ENCODE measurements around the gene SF3B4. TPM values are rescaled to one million over a fixed set of nuclear protein-coding genes. Genes with fewer than 3 reads are reported as not detected.
A peak's percentile ranks its signal among the peaks of the same experiment; 100 is the strongest.

Gene SF3B4
- total RNA-seq, 1 donor from 2014 or later: 74.0 TPM

DNA sequence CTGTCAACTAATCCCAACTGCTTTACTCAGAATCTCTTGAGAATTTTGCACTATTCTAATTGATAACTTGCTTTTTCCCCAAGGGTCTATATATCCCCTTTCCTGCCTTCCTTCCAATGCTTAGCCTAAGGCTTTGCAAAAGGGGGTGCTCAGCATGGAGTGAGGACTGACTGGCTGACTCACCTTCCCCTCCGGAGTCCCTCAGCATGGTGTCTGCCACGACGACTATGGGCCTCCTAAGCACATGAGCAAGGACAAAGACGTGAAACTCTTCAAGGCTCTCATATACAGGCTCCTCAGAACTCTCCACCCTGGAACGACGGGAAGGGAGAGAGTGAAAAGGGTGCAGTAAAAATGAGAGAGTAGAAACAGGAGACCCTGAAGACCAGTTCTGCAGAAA lies 22.3 kb upstream of the SF3B4 start:
- Histone ChIP-seq H4K20me1 (ENCODE audit: insufficient read depth, low read length) (no peaks in the 10 kb centered on the region), H3K4me1 (ENCODE audit: insufficient read depth, low read length) (no peaks in the 10 kb centered on the region), H3K79me2 (ENCODE audit: insufficient read depth, low read length) (no peaks in the 10 kb centered on the region), H3K4me2 (ENCODE audit: low read length) (no peak overlapping the region), H3K9ac (ENCODE audit: low read length) (no peak overlapping the region), H3K27ac (ENCODE audit: low read depth, low read length) (no peak overlapping the region), H3K36me3 (ENCODE audit: insufficient read depth, low read length) (peaks cover 29% of the 10 kb centered on the region), H3K9me3 (ENCODE audit: insufficient read depth, low read depth, low read length) (no peaks in the 10 kb centered on the region), H3K27me3 (ENCODE audit: insufficient read depth, low read length) (no peaks in the 10 kb centered on the region), H3K4me3 (ENCODE audit: insufficient read depth, low read depth, low read length) (no peak overlapping the region), H2AFZ (ENCODE audit: low read depth, low read length) (no peak overlapping the region)
- Mint-ChIP-seq H3K27ac (ENCODE audit: unreplicated experiment) (no peak overlapping the region), H3K27me3 (ENCODE audit: low read depth, unreplicated experiment) (no peaks in the 10 kb centered on the region), H3K9me3 (ENCODE audit: unreplicated experiment) (no peaks in the 10 kb centered on the region), H3K4me1 (ENCODE audit: low read depth, unreplicated experiment) (no peaks in the 10 kb centered on the region), H3K36me3 (ENCODE audit: low read depth, unreplicated experiment) (peaks cover 37% of the 10 kb centered on the region), H3K4me3 (ENCODE audit: unreplicated experiment) (no peak overlapping the region)
- FAIRE-seq (no peak), DNase-seq (ENCODE audit: low read depth) (no peak)
- no peak for TF ChIP-seq EZH2 (IDR thresholded peaks at IDR 0.05; ENCODE audit: insufficient read depth, low read length)
- TF ChIP-seq, protein P1, sequence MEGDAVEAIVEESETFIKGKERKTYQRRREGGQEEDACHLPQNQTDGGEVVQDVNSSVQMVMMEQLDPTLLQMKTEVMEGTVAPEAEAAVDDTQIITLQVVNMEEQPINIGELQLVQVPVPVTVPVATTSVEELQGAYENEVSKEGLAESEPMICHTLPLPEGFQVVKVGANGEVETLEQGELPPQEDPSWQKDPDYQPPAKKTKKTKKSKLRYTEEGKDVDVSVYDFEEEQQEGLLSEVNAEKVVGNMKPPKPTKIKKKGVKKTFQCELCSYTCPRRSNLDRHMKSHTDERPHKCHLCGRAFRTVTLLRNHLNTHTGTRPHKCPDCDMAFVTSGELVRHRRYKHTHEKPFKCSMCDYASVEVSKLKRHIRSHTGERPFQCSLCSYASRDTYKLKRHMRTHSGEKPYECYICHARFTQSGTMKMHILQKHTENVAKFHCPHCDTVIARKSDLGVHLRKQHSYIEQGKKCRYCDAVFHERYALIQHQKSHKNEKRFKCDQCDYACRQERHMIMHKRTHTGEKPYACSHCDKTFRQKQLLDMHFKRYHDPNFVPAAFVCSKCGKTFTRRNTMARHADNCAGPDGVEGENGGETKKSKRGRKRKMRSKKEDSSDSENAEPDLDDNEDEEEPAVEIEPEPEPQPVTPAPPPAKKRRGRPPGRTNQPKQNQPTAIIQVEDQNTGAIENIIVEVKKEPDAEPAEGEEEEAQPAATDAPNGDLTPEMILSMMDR (IDR thresholded peaks at IDR 0.05; ENCODE audit: insufficient read depth, low read depth, low read length): no peak

- Mint-ChIP-seq H3K4me3 (ENCODE audit: unreplicated experiment) (no peak overlapping the region), H3K36me3 (ENCODE audit: low read depth, unreplicated experiment) (peaks cover 31% of the 10 kb centered on the region), H3K27ac (ENCODE audit: unreplicated experiment) (no peak overlapping the region), H3K4me1 (ENCODE audit: low read depth, unreplicated experiment) (peaks cover 8% of the 10 kb centered on the region), H3K9me3 (ENCODE audit: unreplicated experiment) (no peaks in the 10 kb centered on the region), H3K27me3 (ENCODE audit: low read depth, unreplicated experiment) (no peaks in the 10 kb centered on the region)
- FAIRE-seq (no peak), DNase-seq (ENCODE audit: low read depth) (no peak)
- Histone ChIP-seq H3K4me2 (ENCODE audit: low read length) (no peak overlapping the region), H3K27me3 (ENCODE audit: insufficient read depth, low read length) (no peaks in the 10 kb centered on the region), H3K79me2 (ENCODE audit: insufficient read depth, low read length) (no peaks in the 10 kb centered on the region), H4K20me1 (ENCODE audit: insufficient read depth, low read length) (no peaks in the 10 kb centered on the region), H3K4me1 (ENCODE audit: insufficient read depth, low read length) (no peaks in the 10 kb centered on the region), H3K27ac (ENCODE audit: low read depth, low read length) (no peak overlapping the region), H3K9ac (ENCODE audit: low read length) (no peak overlapping the region), H2AFZ (ENCODE audit: low read depth, low read length) (no peak overlapping the region), H3K36me3 (ENCODE audit: insufficient read depth, low read length) (peaks cover 39% of the 10 kb centered on the region), H3K9me3 (ENCODE audit: insufficient read depth, low read depth, low read length) (no peaks in the 10 kb centered on the region), H3K4me3 (ENCODE audit: insufficient read depth, low read depth, low read length) (no peak overlapping the region)
- TF ChIP-seq EZH2 (IDR thresholded peaks at IDR 0.05; ENCODE audit: insufficient read depth, low read length): no peak
- TF ChIP-seq, protein P1 (IDR thresholded peaks at IDR 0.05; ENCODE audit: insufficient read depth, low read depth, low read length): no peak
These were observed 17.6 kb upstream of the SF3B4 start for GRCh38 chr1:149945206-149945605.

GRCh38 chr1:149942885-149943284 lies 15.3 kb upstream of the SF3B4 start:
- H3K27ac ChIP-seq (ENCODE audit: low read depth, low read length): no peak overlapping the region
- peak overlapping the region; percentile 15 for H3K27ac Mint-ChIP-seq (ENCODE audit: unreplicated experiment)
- peaks cover 21% of the 10 kb centered on the region for H3K36me3 Mint-ChIP-seq (ENCODE audit: low read depth, unreplicated experiment)

More at GRCh38 chr1:149942885-149943284, 15.3 kb upstream of the SF3B4 start:
- H3K4me3 ChIP-seq (ENCODE audit: insufficient read depth, low read depth, low read length): no peak overlapping the region
- DNase-seq (ENCODE audit: low read depth): no peak
- no peaks in the 10 kb centered on the region for H3K9me3 Mint-ChIP-seq (ENCODE audit: unreplicated experiment)
- no peak overlapping the region for H3K4me3 Mint-ChIP-seq (ENCODE audit: unreplicated experiment)
- peaks cover 13% of the 10 kb centered on the region for H3K4me1 ChIP-seq (ENCODE audit: insufficient read depth, low read length)
- H3K4me1 Mint-ChIP-seq (ENCODE audit: low read depth, unreplicated experiment): peaks cover 22% of the 10 kb centered on the region
- TF ChIP-seq, protein P1 (IDR thresholded peaks at IDR 0.05; ENCODE audit: insufficient read depth, low read depth, low read length): no peak
- no peak for TF ChIP-seq EZH2 (IDR thresholded peaks at IDR 0.05; ENCODE audit: insufficient read depth, low read length)
- no peaks in the 10 kb centered on the region for H3K27me3 ChIP-seq (ENCODE audit: insufficient read depth, low read length)
- no peak overlapping the region for H3K4me2 ChIP-seq (ENCODE audit: low read length)
- no peaks in the 10 kb centered on the region for H4K20me1 ChIP-seq (ENCODE audit: insufficient read depth, low read length)
- H3K27me3 Mint-ChIP-seq (ENCODE audit: low read depth, unreplicated experiment): no peaks in the 10 kb centered on the region
- peaks cover 25% of the 10 kb centered on the region for H3K36me3 ChIP-seq (ENCODE audit: insufficient read depth, low read length)
- H3K9ac ChIP-seq (ENCODE audit: low read length): no peak overlapping the region
- no peak for FAIRE-seq
- H3K9me3 ChIP-seq (ENCODE audit: insufficient read depth, low read depth, low read length): no peaks in the 10 kb centered on the region
- no peak overlapping the region for H2AFZ ChIP-seq (ENCODE audit: low read depth, low read length)
- no peaks in the 10 kb centered on the region for H3K79me2 ChIP-seq (ENCODE audit: insufficient read depth, low read length)

Measured in astrocyte (in vitro differentiated cells and primary cell).